Small intestine (tissue), 16 donors: ENCODE measurements around the gene WFDC10A. TPM values are rescaled to one million over a fixed set of nuclear protein-coding genes. Genes with fewer than 3 reads are reported as not detected.
"Not testable (repeated sequence)": the region's sequence is repeated elsewhere in the genome, so short reads cannot be mapped to it uniquely, and the experiment has no call there.

Experiments used
- DNase-seq, 2 donors: peaks; one replicate each; pipeline versions ENCODE4 v3.0.0 to v3.0.0-alpha.2; 2013
- FAIRE-seq: peaks from 2 replicates; lab custom pipeline; 2012; peaks lifted over from hg19 to GRCh38; lab: Jason Lieb, UNC
- H3K27ac ChIP-seq, 3 donors: one replicate each; pipeline ENCODE4 v1.5.1; 2013; ENCODE audit warnings: low read length in 2 of 3, mild to moderate bottlenecking in 2 of 3, control low read depth in 1 of 3, inconsistent platforms in 1 of 3, low read depth in 1 of 3, moderate library complexity in 1 of 3
- H3K27me3 ChIP-seq, 3 donors: one replicate each; pipeline ENCODE4 v1.6.1; 2013; ENCODE audit warnings: low read length in 3 of 3, inconsistent platforms in 1 of 3; ENCODE audit not compliant: control insufficient read depth in 3 of 3, insufficient read depth in 3 of 3
- H3K36me3 ChIP-seq, 3 donors: one replicate each; pipeline ENCODE4 v1.6.1; 2013; ENCODE audit warnings: low read length in 3 of 3, inconsistent platforms in 1 of 3, low read depth in 1 of 3, mild to moderate bottlenecking in 1 of 3, moderate library complexity in 1 of 3; ENCODE audit not compliant: control insufficient read depth in 3 of 3, insufficient read depth in 2 of 3
- H3K4me1 ChIP-seq, 3 donors: one replicate each; pipeline ENCODE4 v1.6.1; 2013; ENCODE audit warnings: low read length in 2 of 3, inconsistent platforms in 1 of 3, low read depth in 1 of 3, mild to moderate bottlenecking in 1 of 3, moderate library complexity in 1 of 3; ENCODE audit not compliant: control insufficient read depth in 3 of 3, insufficient read depth in 2 of 3
- H3K4me3 ChIP-seq, 3 donors: one replicate each; pipeline ENCODE4 v1.5.1; 2013; ENCODE audit warnings: low read length in 3 of 3, control low read depth in 1 of 3, inconsistent platforms in 1 of 3, low read depth in 1 of 3, mild to moderate bottlenecking in 1 of 3, moderate library complexity in 1 of 3
- H3K9me3 ChIP-seq, 2 donors: one replicate each; pipeline ENCODE4 v1.6.1; 2013; ENCODE audit warnings: low read depth in 1 of 2, low read length in 1 of 2; ENCODE audit not compliant: control insufficient read depth in 2 of 2, insufficient read depth in 1 of 2
- WGBS, 3 donors: extraction: QIAGEN DNeasy Blood & Tissue Kit; methylation state at CpG; one replicate each; pipeline ENCODE4 v1.1.7; 2013; 5-methylcytosine and 5-hydroxymethylcytosine counted together
- long read RNA-seq, 10 donors: transcript quantifications; one replicate each; lab custom pipeline, GENCODE V29; 2026
- polyA plus RNA-seq, 4 donors: library from polyadenylated mRNA; stranded (reverse) in 3 of 4; unstranded in 1 of 4; fragments of 200-250 nt in 3 of 4; fragments of 120-200 nt in 1 of 4; gene quantifications; one replicate each; pipeline versions ENCODE4 v1.2.1 to v1.2.3, GENCODE V29; 2013
- donor health status: healthy with polysubstance abuse.
- donor health status: control.
- donor health status: control.
- donor health status: Bipolar disorder and iron deficiency.
- donor health status: healthy.

WFDC10A gene
- polyA plus RNA-seq, result not detected
- long read RNA-seq, donor 1, result 0 reads
- long read RNA-seq, donor 2, result 0 reads
- long read RNA-seq, donor 3, result 0 reads
- long read RNA-seq, donor 4, result 0 reads
- long read RNA-seq, donor 5, result 0 reads
- long read RNA-seq, donor 6, result 0 reads
- long read RNA-seq, donor 7, result 0 reads
- long read RNA-seq, donor 8, result 0 reads
- long read RNA-seq, donor 9, result 0 reads
- long read RNA-seq, donor 10, result 0 reads

- no peak for FAIRE-seq
- Histone ChIP-seq H3K4me1 (no peaks in the 10 kb centered on the region), H3K9me3 (peaks cover 0 to 2% of the 10 kb centered on the region in 2 donors), H3K36me3 (no peaks in the 10 kb centered on the region), H3K27ac (no peak within 1 kb of the TSS), H3K27me3 (no peaks in the 10 kb centered on the region), H3K4me3 (no peak within 1 kb of the TSS)
- DNase-seq, result peak; percentile 46 to 72
- 8 to 13% (median 11%) methylated on average over 9 of the region's 9 CpGs for WGBS, 3 donors
These were observed at the start of gene WFDC10A for GRCh38 chr20:45629496-45630100. WFDC10A (plus strand) TSS chr20:45629739; CDS start chr20:45629814, 75 bp downstream.

GRCh38 chr20:45581702-45582101 lies 47.8 kb upstream of the WFDC10A start:
- H3K4me3 ChIP-seq, result no peak overlapping the region
- H3K36me3 ChIP-seq, result no peaks in the 10 kb centered on the region
- H3K27me3 ChIP-seq, result peaks cover 0 to 5% (median 0%) of the 10 kb centered on the region in 3 donors
- H3K9me3 ChIP-seq, result no peaks in the 10 kb centered on the region
- FAIRE-seq (no peak), DNase-seq (no peak)
- H3K27ac ChIP-seq, result no peak overlapping the region
- no peaks in the 10 kb centered on the region for H3K4me1 ChIP-seq

- H3K27ac ChIP-seq, result no peak overlapping the region
- 80 to 88% (median 88%) methylated on average over 3 of the region's 3 CpGs for WGBS, 3 donors
- H3K4me3 ChIP-seq, result no peak overlapping the region
- no peaks in the 10 kb centered on the region for H3K9me3 ChIP-seq
- peaks cover 0 to 5% (median 0%) of the 10 kb centered on the region in 3 donors for H3K27me3 ChIP-seq
- no peaks in the 10 kb centered on the region for H3K36me3 ChIP-seq
- H3K4me1 ChIP-seq, result no peaks in the 10 kb centered on the region
- FAIRE-seq (no peak), DNase-seq (no peak)
These were observed 46.0 kb upstream of the WFDC10A start for GRCh38 chr20:45583502-45583901.

- H3K27ac ChIP-seq, FAIRE-seq, H3K9me3 ChIP-seq, H3K4me1 ChIP-seq, DNase-seq, H3K4me3 ChIP-seq, H3K36me3 ChIP-seq, H3K27me3 ChIP-seq: not testable (repeated sequence)
- 91 to 92% (median 91%) methylated on average over 5 of the region's 5 CpGs for WGBS, 3 donors
These were observed 45.2 kb upstream of the WFDC10A start for GRCh38 chr20:45584294-45584693.

- not testable (repeated sequence) for H3K27ac ChIP-seq, H3K4me1 ChIP-seq, H3K4me3 ChIP-seq, H3K9me3 ChIP-seq, DNase-seq, H3K27me3 ChIP-seq, H3K36me3 ChIP-seq, FAIRE-seq
- WGBS, 3 donors, result 78 to 92% (median 84%) methylated on average over 5 of the region's 5 CpGs
These were observed 43.6 kb upstream of the WFDC10A start for GRCh38 chr20:45585986-45586385.

GRCh38 chr20:45588800-45589199 lies 40.7 kb upstream of the WFDC10A start:
- Histone ChIP-seq H3K4me1 (no peaks in the 10 kb centered on the region), H3K4me3 (no peak overlapping the region), H3K27ac (no peak overlapping the region), H3K36me3 (no peaks in the 10 kb centered on the region), H3K27me3 (no peaks in the 10 kb centered on the region), H3K9me3 (no peaks in the 10 kb centered on the region)
- DNase-seq (no peak), FAIRE-seq (no peak)
- WGBS, 3 donors, result 63 to 80% (median 72%) methylated on average over 2 of the region's 2 CpGs

GRCh38 chr20:45589725-45590124 lies 39.8 kb upstream of the WFDC10A start:
- H3K27ac ChIP-seq, result no peak overlapping the region
- H3K36me3 ChIP-seq, result no peaks in the 10 kb centered on the region
- H3K4me1 ChIP-seq, result no peaks in the 10 kb centered on the region
- no peaks in the 10 kb centered on the region for H3K9me3 ChIP-seq
- H3K27me3 ChIP-seq, result no peaks in the 10 kb centered on the region
- no peak for FAIRE-seq
- no peak for DNase-seq
- WGBS, 3 donors, result 14 to 38% (median 33%) methylated on average over 1 of the region's 1 CpG
- H3K4me3 ChIP-seq, result no peak overlapping the region

GRCh38 chr20:45592574-45593189 lies 36.9 kb upstream of the WFDC10A start:
- FAIRE-seq, result no peak
- H3K9me3 ChIP-seq, result no peaks in the 10 kb centered on the region
- H3K4me1 ChIP-seq, result no peaks in the 10 kb centered on the region

More at GRCh38 chr20:45592574-45593189, 36.9 kb upstream of the WFDC10A start:
- peak; percentile 46 to 55 for DNase-seq
- Histone ChIP-seq H3K4me3 (no peak overlapping the region), H3K36me3 (no peaks in the 10 kb centered on the region), H3K27ac (no peak overlapping the region), H3K27me3 (no peaks in the 10 kb centered on the region)
- 39 to 55% (median 49%) methylated on average over 5 of the region's 5 CpGs for WGBS, 3 donors
